Hepatocyte (in vitro differentiated cells): ENCODE measurements around the gene AGAP1. TPM values are rescaled to one million over a fixed set of nuclear protein-coding genes. Genes with fewer than 3 reads are reported as not detected.

Experiments used
- DNase-seq: peaks from one replicate; pipeline ENCODE4 v3.0.0-alpha.2; 2016; ENCODE audit warnings: low spot score
- H2AFZ ChIP-seq: fragments of 200-600 bp; sonication (generic); 2 replicates; pipeline ENCODE4 v1.6.0; 2016; ENCODE audit warnings: antibody characterized with exemption, mild to moderate bottlenecking
- H3K27ac ChIP-seq: fragments of 200-600 bp; sonication (generic); 2 replicates; pipeline ENCODE4 v1.5.1; 2016; ENCODE audit warnings: mild to moderate bottlenecking
- H3K27me3 ChIP-seq: fragments of 200-600 bp; sonication (generic); 2 replicates; pipeline ENCODE4 v1.6.1; 2016
- H3K36me3 ChIP-seq: fragments of 200-600 bp; sonication (generic); replicated peaks from 2 replicates; pipeline ENCODE4 v1.5.1; 2016; ENCODE audit warnings: low read depth; ENCODE audit not compliant: insufficient read depth
- H3K4me1 ChIP-seq: fragments of 200-600 bp; sonication (generic); 2 replicates; pipeline ENCODE4 v1.5.1; 2016; ENCODE audit warnings: mild to moderate bottlenecking, moderate library complexity; ENCODE audit not compliant: insufficient read depth
- H3K4me2 ChIP-seq: fragments of 200-600 bp; sonication (generic); 2 replicates; pipeline ENCODE4 v1.6.0; 2016
- H3K4me3 ChIP-seq: fragments of 200-600 bp; sonication (generic); 2 replicates; pipeline ENCODE4 v1.5.1; 2016; ENCODE audit warnings: mild to moderate bottlenecking
- H3K79me2 ChIP-seq: fragments of 200-600 bp; sonication (generic); 2 replicates; pipeline ENCODE4 v1.6.0; 2017; ENCODE audit warnings: mild to moderate bottlenecking
- H3K9me2 ChIP-seq: fragments of 200-600 bp; sonication (generic); replicated peaks from 2 replicates; pipeline ENCODE4 v1.6.0; 2017; ENCODE audit warnings: mild to moderate bottlenecking; ENCODE audit not compliant: insufficient read depth
- H3K9me3 ChIP-seq: fragments of 200-600 bp; sonication (generic); 2 replicates; pipeline ENCODE4 v1.5.1; 2016; ENCODE audit warnings: low read depth, mild to moderate bottlenecking
- H4K20me1 ChIP-seq: fragments of 200-600 bp; sonication (generic); 2 replicates; pipeline ENCODE4 v1.6.0; 2016; ENCODE audit warnings: mild to moderate bottlenecking; ENCODE audit not compliant: insufficient read depth, poor library complexity, severe bottlenecking
- CTCF ChIP-seq: fragments of 200-600 bp; sonication (generic); IDR thresholded peaks from 2 replicates; pipeline ENCODE4 v1.5.1; 2016; ENCODE audit warnings: antibody characterized with exemption, mild to moderate bottlenecking; ENCODE audit not compliant: poor library complexity
- EZH2 ChIP-seq: fragments of 200-600 bp; sonication (generic); IDR thresholded peaks from 2 replicates; pipeline ENCODE4 v1.6.1; 2016; ENCODE audit warnings: antibody characterized with exemption, mild to moderate bottlenecking, borderline replicate concordance
- EZH2phosphoT487 ChIP-seq: fragments of 200-600 bp; sonication (generic); IDR thresholded peaks from one replicate; pipeline ENCODE4 v1.6.1; 2018; ENCODE audit warnings: antibody characterized with exemption, mild to moderate bottlenecking, low read depth, moderate library complexity; ENCODE audit not compliant: unreplicated experiment, severe bottlenecking
- WGBS: methylation state at CpG from one replicate; pipeline ENCODE4 v1.1.6; 2016; ENCODE audit warnings: low lambda C conversion rate; ENCODE audit errors: missing lambda C conversion rate; 5-methylcytosine and 5-hydroxymethylcytosine counted together
- polyA plus RNA-seq: library from polyadenylated mRNA; unstranded; fragments of >200 nt; fragmentation: Nextera tagmentation; extraction: Ambion mirVana; gene quantifications from 2 replicates; pipeline ENCODE4 v1.2.1, GENCODE V29; 2016
- total RNA-seq: library from RNA; depleted of rRNA; stranded (reverse); fragments of >200 nt; gene quantifications from 2 replicates; pipeline ENCODE4 v1.2.3, GENCODE V29; 2014

The AGAP1 gene
- total and polyA plus RNA-seq, 2 experiments from 2014 or later, result 12.1 to 20.0 TPM

- Histone ChIP-seq H3K27ac (no peak overlapping the region), H3K4me1 (no peaks in the 10 kb centered on the region), H3K36me3 (no peaks in the 10 kb centered on the region), H4K20me1 (no peaks in the 10 kb centered on the region), H3K9me2 (no peaks in the 10 kb centered on the region), H3K4me2 (no peak overlapping the region), H2AFZ (no peak overlapping the region), H3K27me3 (no peaks in the 10 kb centered on the region), H3K4me3 (no peak overlapping the region), H3K79me2 (no peaks in the 10 kb centered on the region), H3K9me3 (no peaks in the 10 kb centered on the region)
- 96% methylated on average over 9 of the region's 9 CpGs for whole genome bisulfite sequencing
- no peak for DNase-seq
- TF ChIP-seq EZH2phosphoT487 (no peak), CTCF (no peak), EZH2 (no peak)
Measured at GRCh38 chr2:235914756-235915155, 420.9 kb downstream of the AGAP1 start.

GRCh38 chr2:235917506-235917905 lies 423.7 kb downstream of the AGAP1 start:
- Histone ChIP-seq H3K27me3 (no peaks in the 10 kb centered on the region), H4K20me1 (no peaks in the 10 kb centered on the region), H3K9me3 (no peaks in the 10 kb centered on the region), H3K9me2 (no peaks in the 10 kb centered on the region), H3K4me2 (no peak overlapping the region), H3K27ac (no peak overlapping the region), H3K79me2 (no peaks in the 10 kb centered on the region), H2AFZ (no peak overlapping the region), H3K4me3 (no peak overlapping the region), H3K36me3 (no peaks in the 10 kb centered on the region), H3K4me1 (no peaks in the 10 kb centered on the region)
- no peak for DNase-seq
- no peak for TF ChIP-seq EZH2
- no peak for TF ChIP-seq EZH2phosphoT487
- no peak for TF ChIP-seq CTCF
- WGBS, result 90% methylated on average over 19 of the region's 19 CpGs

- Histone ChIP-seq H3K9me2 (no peaks in the 10 kb centered on the region), H2AFZ (no peak overlapping the region), H3K4me3 (no peak overlapping the region), H3K9me3 (no peaks in the 10 kb centered on the region), H3K4me1 (no peaks in the 10 kb centered on the region), H3K79me2 (no peaks in the 10 kb centered on the region), H3K4me2 (no peak overlapping the region), H3K27ac (no peak overlapping the region), H3K27me3 (no peaks in the 10 kb centered on the region), H3K36me3 (no peaks in the 10 kb centered on the region), H4K20me1 (no peaks in the 10 kb centered on the region)
- 95% methylated on average over 8 of the region's 8 CpGs for WGBS
- TF ChIP-seq CTCF (no peak), EZH2 (no peak)
- DNase-seq, result no peak
Measured at GRCh38 chr2:235918876-235919275, 425.0 kb downstream of the AGAP1 start.

GRCh38 chr2:235920216-235920865 lies 426.5 kb downstream of the AGAP1 start:
- H2AFZ ChIP-seq, result no peak overlapping the region
- H3K27ac ChIP-seq, result no peak overlapping the region
- TF ChIP-seq EZH2phosphoT487, result no peak
- TF ChIP-seq CTCF, result no peak
- TF ChIP-seq EZH2, result no peak
- no peak overlapping the region for H3K4me3 ChIP-seq
- H4K20me1 ChIP-seq, result no peaks in the 10 kb centered on the region
- WGBS, result 98% methylated on average over 7 of the region's 7 CpGs
- no peaks in the 10 kb centered on the region for H3K36me3 ChIP-seq
- H3K4me1 ChIP-seq, result no peaks in the 10 kb centered on the region
- DNase-seq, result no peak
- H3K9me3 ChIP-seq, result no peaks in the 10 kb centered on the region
- no peaks in the 10 kb centered on the region for H3K9me2 ChIP-seq
- no peak overlapping the region for H3K4me2 ChIP-seq
- H3K79me2 ChIP-seq, result no peaks in the 10 kb centered on the region
- no peaks in the 10 kb centered on the region for H3K27me3 ChIP-seq
